GM11168 (cell line): ENCODE data around the gene NEUROG1.
"Not testable (repeated sequence)": the region's sequence is repeated elsewhere in the genome, so short reads cannot be mapped to it uniquely, and the experiment has no call there.

Experiments
- in situ Hi-C: fragments of 300-500 bp; cut with MboI; formaldehyde crosslinking; loops from one replicate; pipeline ENCODE4 v1.12.0; 2022; ENCODE audit warnings: low sequenced_read_pairs; ENCODE audit not compliant: unreplicated experiment

The NEUROG1 gene

DNA sequence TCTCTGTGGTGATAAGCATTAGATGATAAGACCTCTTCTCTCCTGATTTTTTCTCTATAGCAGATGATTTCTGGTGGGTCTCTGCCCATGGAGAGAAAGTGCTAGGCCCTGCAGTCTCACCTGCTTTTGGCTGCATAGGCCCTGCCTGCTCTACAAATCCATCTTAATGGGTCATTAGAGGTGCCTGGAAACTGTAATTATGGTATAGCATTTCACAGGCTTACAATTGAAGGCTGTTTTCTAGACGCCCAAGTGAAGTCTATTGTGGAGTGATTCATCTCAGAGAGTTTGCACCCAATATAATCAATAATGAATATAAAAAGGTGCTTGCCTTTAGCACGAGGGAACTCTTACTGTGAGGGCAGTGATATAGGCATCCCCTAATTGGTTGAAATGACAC, 33.8 kb downstream of the NEUROG1 start:
- in situ Hi-C loops: no loop called here

DNA sequence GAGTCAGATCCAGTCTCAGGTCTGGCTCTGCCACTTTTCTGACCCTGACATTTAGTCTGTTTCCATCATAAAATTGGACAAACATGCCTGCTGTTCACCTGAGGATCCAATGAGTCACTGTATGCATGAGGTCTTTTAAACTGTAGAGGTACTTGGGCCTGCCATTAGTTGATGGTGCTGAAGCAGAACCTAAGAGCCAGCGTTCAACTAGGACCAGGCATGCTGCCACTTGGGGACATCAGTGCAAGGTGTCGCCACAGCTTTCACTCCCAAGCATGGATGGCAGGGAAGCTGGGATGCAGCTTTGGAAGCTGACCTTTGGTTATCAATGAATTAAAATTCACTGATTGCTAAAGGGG, 37.1 kb downstream of the NEUROG1 start:
- in situ Hi-C loops: no loop called here

DNA sequence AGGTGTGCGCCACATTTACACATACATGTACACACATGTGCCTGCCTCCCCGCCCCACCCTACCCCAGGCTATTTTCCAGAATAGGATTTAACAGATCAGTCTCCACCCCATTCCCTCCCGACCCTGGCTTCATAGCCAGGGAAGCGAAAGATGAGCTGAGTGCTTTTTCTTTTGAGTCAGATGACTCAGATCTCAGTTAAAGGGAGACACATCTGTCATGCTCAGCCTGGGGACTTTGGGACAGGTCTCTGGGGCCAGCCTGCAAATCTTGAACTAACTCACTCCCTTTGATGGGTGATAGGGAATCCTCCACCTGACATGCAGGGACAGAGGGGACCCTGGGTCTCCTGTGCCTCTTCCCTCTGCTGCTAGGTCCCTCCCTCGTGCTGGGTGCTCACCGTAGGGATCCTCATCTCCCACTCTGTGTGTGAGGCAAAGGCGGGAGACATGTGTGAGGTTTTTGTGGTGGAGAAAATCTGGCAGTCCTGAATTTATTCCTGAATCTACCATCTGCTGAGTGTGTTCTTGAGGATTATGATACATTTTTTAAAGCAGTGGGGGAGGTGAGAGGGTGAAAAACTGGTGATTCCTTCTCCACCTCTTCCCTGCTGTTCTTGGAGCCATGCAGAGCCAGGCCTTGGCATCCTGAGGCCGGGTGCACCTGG, 37.7 kb downstream of the NEUROG1 start:
- in situ Hi-C loops: no loop called here

DNA sequence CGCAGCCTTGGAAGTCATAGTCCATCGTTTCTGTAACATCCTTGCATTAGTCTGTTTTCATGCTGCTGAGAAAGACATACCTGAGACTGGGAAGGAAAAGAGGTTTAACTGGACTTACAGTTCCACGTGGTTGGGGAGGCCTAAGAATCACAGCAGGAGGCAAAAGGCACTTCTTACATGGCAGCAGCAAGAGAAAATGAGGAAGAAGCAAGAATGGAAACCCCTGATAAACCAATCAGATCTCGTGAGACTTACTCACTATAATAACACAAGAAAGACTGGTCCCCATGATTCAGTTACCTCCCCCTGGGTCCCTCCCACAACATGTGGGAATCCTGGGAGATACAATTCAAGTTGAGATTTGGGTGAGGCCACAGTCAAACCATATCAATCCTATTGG, 40.2 kb downstream of the NEUROG1 start:
- in situ Hi-C loops: not testable (repeated sequence)

DNA sequence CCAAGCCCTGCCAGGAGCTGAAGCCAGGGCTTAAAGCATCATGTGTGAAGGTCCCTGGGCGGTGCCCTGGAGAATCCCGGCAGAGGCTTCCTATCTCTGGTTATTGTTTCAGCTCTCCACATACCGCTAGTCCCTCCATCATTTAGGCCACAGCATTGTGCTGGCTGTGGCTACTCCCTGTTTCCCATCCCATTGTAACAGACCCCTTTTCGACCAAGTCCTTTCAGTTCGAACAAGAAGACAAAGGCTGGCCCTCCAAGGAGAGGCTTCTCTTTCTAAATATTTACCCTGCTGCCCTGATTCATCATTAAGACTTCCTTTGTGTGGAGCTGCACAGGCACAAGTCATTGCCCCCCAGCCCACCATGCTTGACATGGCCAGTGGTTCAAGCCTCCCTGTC, 41.6 kb downstream of the NEUROG1 start:
- in situ Hi-C loops: no loop called here

DNA sequence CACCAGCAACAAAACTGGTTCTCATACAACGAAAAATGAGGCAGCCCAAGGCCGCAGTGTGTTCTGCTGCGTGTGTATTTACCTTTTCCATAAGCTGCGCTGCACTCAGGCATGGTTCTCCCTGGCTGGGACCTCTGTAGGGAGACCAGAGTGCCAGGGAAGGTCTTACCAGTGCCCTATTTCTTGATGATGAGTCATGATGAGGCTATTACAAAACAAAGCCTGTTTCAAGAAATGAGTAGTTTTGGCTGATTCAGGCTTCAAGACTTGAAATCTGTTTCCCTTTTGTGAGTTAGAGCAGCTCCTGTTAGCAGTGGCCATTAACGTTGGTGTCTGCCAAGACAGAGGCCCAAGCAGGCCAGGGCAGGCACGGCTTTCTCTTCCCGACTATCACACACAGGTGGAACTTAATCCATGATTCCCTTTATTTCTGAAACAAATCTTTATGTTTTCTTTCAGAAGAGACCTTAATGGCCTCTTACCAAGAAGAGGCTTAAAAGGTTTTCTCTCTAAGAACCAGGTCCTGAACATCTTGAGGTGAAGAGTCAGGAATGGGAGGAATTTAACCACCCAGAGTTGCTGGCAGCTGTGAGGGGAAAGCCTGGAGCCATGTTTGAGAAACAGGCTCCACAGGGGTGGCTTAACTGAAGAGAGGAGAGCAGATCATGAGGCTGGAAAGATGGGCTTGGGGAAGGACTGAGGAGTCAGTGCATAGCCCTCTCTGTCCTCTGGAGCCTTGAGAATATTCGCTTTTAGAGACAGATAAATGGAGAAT, 42.2 kb downstream of the NEUROG1 start:
- in situ Hi-C loops: no loop called here

DNA sequence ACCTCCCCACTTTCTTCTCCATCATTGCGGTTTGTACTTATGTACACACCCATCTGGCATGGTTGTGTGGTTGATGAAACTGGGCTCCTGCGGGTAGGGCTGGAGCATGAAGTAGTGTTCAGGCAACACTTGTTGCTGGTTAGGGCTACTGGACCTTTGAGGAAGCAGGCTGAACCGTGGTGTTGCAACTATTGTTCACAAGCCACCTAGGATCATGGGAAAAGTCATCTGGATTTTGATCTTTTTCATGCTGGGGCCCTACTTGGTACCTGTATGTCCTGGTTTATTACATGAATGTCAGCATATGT, 43.5 kb downstream of the NEUROG1 start:
- in situ Hi-C loops: no loop called here

DNA sequence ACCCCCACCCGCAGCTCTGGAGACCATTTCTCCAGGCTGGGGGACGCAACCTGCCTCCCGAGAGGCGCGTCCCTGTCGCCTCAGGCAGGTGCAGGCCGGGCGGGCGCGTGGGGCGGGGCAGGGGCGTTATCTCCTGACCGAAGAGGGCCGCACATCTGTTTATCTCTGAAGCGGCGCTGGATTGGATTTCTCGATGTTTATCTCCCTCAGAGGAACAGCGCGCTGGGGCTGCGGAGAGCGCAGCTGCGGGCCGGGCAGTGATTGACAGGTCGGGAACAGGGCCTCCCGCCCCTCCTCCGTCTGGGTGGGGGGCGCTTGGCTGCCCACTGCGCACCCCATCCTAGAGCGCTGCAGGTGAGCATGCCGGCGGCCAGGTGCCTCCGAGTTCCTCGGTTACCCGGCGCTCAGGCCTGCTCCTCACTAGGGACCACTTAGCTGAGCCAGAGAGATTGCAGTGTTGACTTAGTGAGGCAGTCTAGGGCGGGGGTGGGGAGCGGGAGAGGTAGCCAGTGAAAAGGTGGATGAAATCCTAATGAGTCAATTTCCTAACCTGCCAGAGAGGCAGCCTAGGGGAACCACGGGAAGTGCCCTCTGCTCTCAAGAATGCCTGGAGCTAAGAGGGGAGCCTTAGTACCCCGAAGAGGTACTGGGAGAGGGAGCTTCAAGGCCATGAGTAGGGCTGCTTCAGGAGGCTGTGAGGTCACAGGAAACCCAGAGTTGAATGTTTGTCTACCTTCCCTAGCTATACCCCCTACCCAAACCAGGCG, 44.0 kb downstream of the NEUROG1 start:
- in situ Hi-C loops: no loop called here

DNA sequence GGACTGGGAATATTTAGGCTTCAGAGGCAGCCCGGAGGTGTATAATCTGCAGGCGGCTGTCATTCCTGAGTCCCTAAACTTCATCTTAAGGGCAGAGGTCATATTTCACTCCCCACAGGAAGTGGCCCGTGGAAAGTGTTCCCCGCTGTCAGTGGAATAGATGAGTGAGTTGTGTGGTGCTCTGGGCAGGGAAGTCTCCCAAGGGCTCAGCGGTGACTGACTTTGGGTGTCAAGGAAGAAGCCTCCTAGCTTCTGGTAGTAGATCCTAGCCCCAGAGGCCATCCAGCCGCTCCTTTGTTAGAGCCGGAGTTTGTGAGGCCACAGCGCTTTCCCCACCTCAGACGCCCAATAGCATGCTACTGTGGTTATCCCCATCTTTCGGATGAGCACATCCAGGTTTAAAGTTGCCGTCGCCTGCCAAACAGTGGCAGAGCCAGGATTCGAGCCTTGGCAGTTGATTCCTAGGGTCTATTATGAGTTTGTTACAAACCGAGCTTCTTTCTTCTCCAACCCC, 44.7 kb downstream of the NEUROG1 start:
- in situ Hi-C loops: no loop called here

DNA sequence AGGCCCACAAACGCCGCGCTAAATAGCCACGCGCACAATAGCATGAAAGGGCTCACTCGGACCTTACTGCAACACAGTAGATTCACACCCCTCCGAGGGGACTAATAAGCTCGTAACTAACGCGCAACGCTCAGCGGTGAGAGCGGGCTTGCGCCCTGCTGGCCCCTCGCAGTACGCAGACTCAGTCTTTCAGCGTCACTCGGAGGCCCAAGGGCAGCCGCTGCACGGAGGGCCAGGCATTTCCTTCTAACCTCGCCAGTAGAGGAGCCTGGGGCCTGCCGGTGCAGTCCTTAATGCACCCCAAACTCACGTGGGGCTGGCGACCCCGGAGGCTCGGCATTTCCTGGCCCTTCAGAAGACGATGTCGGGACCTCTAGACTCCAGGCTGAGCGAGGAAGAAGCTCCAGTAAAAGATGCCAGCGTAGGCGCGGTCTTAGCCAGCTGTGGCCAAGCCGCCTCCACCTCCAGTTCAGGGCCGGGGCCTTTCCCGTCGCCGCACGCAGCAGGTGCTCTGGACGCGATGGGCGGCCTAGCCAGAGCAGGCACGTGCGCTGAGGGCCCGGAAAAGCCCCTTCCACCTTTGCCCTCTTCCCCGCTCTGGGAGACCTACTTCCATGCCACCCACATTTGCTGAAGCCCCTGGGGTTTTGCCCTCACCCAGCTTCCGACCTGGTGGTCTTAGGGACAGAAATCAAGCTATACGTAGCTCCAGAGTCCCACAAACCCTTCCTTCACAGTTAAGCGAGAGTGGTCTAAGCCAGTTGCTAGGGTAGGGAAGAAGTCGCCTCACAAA, 45.3 kb downstream of the NEUROG1 start:
- in situ Hi-C loops: no loop called here

DNA sequence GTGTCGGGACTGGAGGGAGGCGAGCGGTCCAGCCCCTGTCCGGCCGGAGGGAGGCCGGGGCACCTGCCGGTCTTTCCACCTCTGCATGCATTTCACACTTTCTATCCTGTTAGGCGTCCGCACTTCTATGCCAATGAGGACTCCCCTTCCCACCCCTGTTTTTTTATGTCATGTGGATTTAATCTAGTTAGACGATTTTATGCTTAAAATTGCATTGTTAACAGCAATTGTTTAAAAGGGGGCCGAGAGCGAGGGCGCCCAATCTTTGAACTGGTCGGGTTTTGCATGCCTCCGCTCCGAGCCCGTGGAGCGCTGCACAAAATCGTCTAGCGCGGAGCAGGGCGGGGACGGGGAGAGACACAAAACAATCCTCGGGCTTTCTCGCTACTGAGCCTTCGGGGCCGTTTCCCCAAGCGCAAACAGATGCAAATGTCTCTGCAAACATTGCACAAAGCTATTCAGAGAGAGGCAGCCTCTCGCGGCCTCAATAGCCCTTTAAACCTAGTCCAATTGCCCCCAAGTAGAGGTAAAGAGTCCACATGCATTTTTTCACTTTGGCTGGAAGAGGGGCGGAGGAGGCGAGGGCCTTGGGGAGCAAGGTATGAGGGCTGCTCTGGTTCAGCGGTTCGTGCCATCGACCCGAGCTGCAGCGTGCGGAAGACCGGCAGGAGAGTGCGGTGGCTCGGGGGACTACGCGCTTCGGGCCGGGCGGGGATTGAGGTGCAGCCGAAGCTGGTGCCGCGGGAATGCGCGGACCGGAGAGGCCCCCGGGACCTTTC, 46.1 kb downstream of the NEUROG1 start:
- in situ Hi-C loops: no loop called here

DNA sequence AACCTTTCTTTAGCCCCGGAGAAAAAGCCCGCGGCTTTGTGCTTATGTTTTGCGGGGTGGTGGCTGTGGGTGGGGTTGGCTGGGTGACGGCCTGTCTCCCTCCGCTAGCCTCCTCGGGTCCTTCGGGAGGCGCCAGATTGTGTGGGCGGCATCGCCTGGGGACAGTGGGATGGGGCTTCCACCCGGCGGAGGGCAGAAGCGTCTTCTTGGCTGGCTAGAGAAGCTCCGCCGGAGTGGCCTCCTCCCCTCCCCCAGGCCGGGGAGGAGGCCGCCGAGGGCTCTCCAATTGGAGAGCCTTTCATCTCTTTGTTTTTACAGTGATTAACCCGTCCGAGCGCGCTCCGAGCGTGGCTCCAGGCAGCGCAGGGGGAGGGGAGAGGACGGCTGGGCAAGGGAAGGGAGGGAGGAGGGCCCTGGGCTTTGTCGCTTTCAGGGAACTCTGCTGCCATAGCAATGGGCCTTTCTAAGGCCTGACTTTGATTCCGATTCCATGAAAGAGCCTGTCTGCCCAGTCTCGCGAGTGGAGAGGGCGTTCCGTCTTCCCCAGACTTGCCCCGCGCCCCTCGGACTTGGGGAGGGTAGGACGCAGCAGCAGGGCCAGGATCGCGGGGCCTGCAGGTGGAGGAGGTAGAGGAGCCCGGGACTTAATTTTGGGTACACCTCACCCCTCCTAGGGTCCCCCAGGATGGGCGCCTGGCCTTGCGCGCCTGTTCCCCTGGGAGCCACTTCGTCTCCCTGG, 46.9 kb downstream of the NEUROG1 start:
- in situ Hi-C loops: no loop called here

DNA sequence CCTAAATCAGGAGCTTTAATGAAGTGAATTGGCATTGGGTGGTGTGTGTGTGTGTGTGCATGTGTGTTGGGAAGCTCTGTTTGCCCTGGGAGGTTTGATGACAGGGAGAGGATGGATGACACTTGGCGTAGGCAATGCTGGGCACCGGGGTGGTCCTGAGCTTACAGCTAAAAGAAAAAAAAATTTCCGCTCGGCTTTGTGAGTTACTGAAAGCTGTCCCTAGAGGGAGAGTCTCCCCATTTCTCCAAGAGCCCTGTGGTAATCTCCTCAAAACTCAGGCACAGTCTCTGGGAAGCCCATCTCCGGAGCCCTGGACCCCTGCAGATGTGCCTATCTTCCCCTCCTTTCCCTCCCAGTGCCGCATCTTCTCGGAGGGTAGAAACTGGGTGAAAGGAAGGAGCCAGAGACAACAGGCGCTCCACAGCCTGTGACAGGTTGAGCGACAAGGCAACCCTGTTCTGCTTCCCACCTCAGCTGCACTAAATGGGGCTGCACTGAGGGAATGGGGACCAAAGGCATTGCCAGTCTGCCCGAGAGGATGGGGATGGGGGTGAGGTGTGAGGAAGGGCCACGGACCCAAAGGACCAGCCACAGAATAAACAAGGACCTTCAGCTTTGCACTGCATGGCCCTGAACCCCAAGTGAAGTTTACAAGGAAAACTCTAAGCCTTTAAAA, 47.8 kb downstream of the NEUROG1 start:
- in situ Hi-C loops: no loop called here

DNA sequence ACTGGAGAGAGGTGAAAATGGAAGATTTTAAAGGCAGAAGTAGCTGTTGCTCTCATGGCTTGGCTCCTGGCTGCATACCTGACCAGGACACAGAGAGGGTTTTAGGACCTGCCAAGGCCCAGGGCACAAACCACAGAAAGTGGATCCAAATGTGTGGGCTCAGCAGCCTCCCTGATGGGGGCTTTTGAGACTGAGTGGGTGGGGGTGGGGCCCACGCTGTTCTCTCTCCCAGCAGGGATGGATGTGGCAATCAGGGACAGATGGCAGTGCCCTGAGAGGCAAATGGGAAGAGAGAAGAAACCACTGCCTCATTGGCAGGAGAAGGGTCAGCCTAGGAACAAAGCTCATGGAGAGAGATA, 48.7 kb downstream of the NEUROG1 start:
- in situ Hi-C loops: no loop called here

DNA sequence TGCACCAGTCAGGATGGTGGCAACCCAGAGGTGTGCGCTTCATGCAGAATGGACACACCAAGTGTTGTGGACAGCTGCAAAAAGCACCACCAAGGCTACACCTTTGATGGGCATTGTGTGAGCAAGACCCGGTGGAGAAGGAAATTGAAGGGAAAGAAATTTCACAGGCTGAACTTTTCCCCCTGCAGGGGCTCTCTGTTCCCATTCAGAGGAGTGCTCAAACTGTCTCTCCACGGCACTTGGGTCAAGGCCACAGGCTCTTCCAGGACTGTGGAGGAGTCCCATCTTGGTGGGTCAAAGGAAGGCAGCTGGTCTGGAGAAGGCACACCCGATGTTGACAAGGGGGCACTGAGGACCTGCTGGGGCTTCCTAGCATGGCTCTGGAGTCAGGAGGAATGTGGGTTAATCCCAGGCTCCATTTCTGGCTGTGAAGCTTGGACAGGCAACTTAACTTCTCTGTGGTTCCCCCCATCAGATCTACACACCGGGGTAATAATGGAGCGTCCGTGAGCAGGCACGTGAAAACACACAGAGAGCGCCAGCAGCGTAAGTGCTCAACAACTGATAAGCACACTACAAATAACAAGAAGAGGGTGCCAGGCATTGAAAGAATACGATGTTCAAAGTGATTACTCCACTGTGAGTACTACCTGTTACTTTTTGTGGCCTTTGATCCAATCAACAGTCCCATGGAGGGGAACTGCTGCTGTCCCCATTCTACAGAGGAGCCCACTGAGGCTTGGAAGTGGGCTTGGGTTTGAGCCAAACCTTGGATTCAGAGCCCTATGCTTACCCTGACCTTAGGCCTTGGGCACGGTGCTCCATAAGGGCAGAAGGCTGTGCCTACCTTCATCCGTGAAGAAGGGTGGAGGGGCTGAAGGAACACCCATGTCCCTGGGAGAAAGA, 49.4 kb downstream of the NEUROG1 start:
- in situ Hi-C loops: no loop called here

DNA sequence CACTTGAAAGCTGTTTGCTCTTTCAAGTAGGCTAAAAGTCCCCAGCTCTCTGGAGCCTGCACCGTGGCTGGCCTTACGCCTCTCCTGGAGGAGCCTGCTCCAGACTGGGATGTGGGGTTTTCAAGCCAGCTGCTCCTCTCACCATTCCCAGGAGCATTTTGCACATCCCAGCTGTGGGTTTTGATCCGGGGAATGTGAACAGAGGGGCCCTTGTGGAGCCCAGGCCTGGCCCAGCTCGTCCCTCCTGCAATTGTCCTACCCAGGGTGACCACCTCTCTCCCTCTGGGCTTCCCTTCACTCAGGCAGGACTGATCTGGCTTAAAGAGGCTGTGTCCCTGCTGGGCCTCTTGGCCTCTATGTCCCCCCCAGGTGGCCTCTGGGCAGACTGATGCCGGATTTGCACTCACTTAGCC, 51.1 kb downstream of the NEUROG1 start:
- in situ Hi-C loops: no loop called here
